ENCODE measurements around the gene BOD1L1. TPM values are rescaled to one million over a fixed set of nuclear protein-coding genes. Genes with fewer than 3 reads are reported as not detected.

Gene BOD1L1
- total RNA-seq (2021; fragmentation: NEBNext Ultra II Directional; extraction: Animal tissue kit (Norgen Biotek cat#: 25700)) (34.9 and 39.3 TPM in 2 replicates), polyA plus RNA-seq (2011; rRNA removed) (4.3 and 6.8 TPM in 2 replicates), polyA minus RNA-seq (2011; rRNA and poly(A)+ RNA removed) (27.2 and 30.9 TPM in 2 replicates)
- polyA plus RNA-seq (2011; cell fraction: cytosol; rRNA removed): 11.0 TPM
- polyA plus RNA-seq (2011; cell fraction: nucleus; rRNA removed): 24.5 TPM
- 20.5 to 32.8 TPM (median 22.9 TPM) in 4 replicates for polyA plus RNA-seq (2012, experiment 1 of 2)
- 1.3 TPM for polyA plus RNA-seq (2012, experiment 2 of 2)
- polyA plus RNA-seq (2013, experiment 1 of 2): 40.1 TPM
- polyA plus RNA-seq (2013, experiment 2 of 2): 33.4 TPM
- polyA minus RNA-seq (2011; cell fraction: cytosol; rRNA and poly(A)+ RNA removed): 16.7 TPM
- polyA minus RNA-seq (2011; cell fraction: nucleus; rRNA and poly(A)+ RNA removed): 77.9 TPM
- long read RNA-seq, experiment 1, partial matches to known transcripts: 5 of 16 reads
- long read RNA-seq, experiment 1, other reads (novel, unspliced or antisense): 8 of 16 reads
- long read RNA-seq, experiment 2, partial matches to known transcripts: 6 of 6 reads
- long read RNA-seq, experiment 2, other reads (novel, unspliced or antisense): 0 of 6 reads

DNA sequence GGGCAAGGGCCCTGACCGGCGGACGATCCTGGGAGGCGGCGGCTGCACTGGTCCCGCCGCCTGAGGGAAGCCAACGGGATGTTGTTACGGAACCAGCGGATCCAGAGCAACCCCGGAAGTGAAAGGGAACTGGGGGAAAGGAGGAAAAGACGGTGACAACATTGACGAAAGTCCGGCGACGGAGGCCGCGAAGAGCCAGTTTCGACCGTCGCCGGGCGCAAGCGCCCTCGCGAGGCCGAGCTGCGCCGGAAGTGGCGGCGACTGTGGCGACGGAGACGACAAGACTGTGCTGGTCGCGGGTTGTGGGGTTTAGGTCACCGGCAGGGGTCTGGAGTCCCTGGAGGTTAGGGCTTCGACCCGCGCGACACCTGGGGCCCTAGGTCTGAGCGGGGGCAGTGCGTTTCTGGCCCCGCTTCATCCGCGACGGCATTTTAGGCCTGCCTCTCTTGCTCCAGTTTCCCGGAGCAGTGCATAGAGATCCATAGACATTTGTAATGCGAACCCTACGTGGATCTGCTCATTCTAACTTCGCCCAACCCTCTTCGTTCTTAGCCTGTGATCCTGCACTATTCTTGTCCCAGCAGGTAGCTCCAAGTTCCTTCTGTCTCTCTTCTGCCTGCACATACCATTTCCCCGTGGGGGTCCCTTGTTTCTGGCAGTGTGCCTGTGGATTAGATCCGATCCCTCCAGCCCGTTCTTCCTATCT is at the start of gene BOD1L1:
Gene BOD1L1 (minus strand): TSS at position 120 of the 706 bp plus-strand sequence. CDS start 138 bp downstream, outside the sequence.
- Histone ChIP-seq H3K79me1 (ENCODE audit: low read depth, low read length) (peaks cover 9% of the 10 kb centered on the region), H3K18ac (ENCODE audit: extremely low read depth, low read length) (peak within 1 kb of the TSS; percentile 78), H2BK15ac (ENCODE audit: low read length) (no peak within 1 kb of the TSS), H4K8ac (ENCODE audit: extremely low read depth, insufficient read depth, low read length) (peak within 1 kb of the TSS; percentile 92; the same call in 1 of the 2 replicates), H4K20me1 (replicated peaks in 1 of 2; ENCODE audit: control insufficient read depth in 1 of 2, insufficient read depth in 2 of 2, low read length in 2 of 2) (peaks cover 1 to 7% of the 10 kb centered on the region in 2 experiments), H3K4me1 (replicated peaks in 1 of 4; ENCODE audit: control insufficient read depth in 3 of 4, insufficient read depth in 4 of 4, low read length in 3 of 4) (peaks cover 0 to 4% (median 3%) of the 10 kb centered on the region in 4 experiments; a peak in 3 of 7 replicates), H3K9ac (replicated peaks in 1 of 4; ENCODE audit: extremely low read depth in 1 of 4, low read depth in 3 of 4, low read length in 3 of 4) (peak within 1 kb of the TSS; percentile 83 to 91 (median 88)), H3K4me3 (ENCODE audit: extremely low read depth in 1 of 4, insufficient read depth in 2 of 4, low read depth in 3 of 4, low read length in 4 of 4) (peak within 1 kb of the TSS; percentile 81 to 96 (median 94)), H3K79me2 (ENCODE audit: control insufficient read depth in 1 of 2, insufficient read depth in 2 of 2, low read length in 2 of 2) (peaks cover 15 to 37% of the 10 kb centered on the region in 2 experiments), H3K4me2 (ENCODE audit: insufficient read depth in 1 of 2, low read depth in 2 of 2, low read length in 2 of 2) (peak within 1 kb of the TSS; percentile 82 to 100), H2AFZ (ENCODE audit: low read length) (peak within 1 kb of the TSS; percentile 93), H3K14ac (ENCODE audit: insufficient read length) (no peak within 1 kb of the TSS), H2AK5ac (ENCODE audit: low read depth, low read length) (no peak within 1 kb of the TSS), H3K27ac (ENCODE audit: low read depth, low read length) (peak within 1 kb of the TSS; percentile 73), H3K4ac (replicated peaks; ENCODE audit: insufficient read length, low read depth, low read length) (no peak within 1 kb of the TSS), H2BK5ac (ENCODE audit: low read depth, low read length) (peak within 1 kb of the TSS; percentile 57), H3K56ac (replicated peaks; ENCODE audit: insufficient read length, low read depth, low read length) (peak within 1 kb of the TSS; percentile 24), H2BK12ac (ENCODE audit: low read depth, low read length) (no peak within 1 kb of the TSS), H4K91ac (replicated peaks; ENCODE audit: insufficient read length, low read length) (peak within 1 kb of the TSS; percentile 68), H4K5ac (ENCODE audit: insufficient read length, low read depth, low read length) (peak within 1 kb of the TSS; percentile 91), H3K9me3 (ENCODE audit: insufficient read depth in 2 of 2, low read depth in 1 of 2, low read length in 1 of 2) (no peaks in the 10 kb centered on the region), H3K23me2 (ENCODE audit: low read depth, low read length) (peaks cover 9% of the 10 kb centered on the region), H3K23ac (ENCODE audit: insufficient read length) (no peak within 1 kb of the TSS), H2BK120ac (replicated peaks; ENCODE audit: low read depth, low read length) (no peak within 1 kb of the TSS), H2BK20ac (ENCODE audit: low read length) (no peak within 1 kb of the TSS), H3K36me3 (ENCODE audit: control insufficient read depth in 2 of 4, insufficient read depth in 4 of 4, low read length in 3 of 4) (no peaks in the 10 kb centered on the region), H3K27me3 (replicated peaks in 1 of 4; ENCODE audit: control insufficient read depth in 3 of 4, extremely low read depth in 1 of 4, insufficient read depth in 3 of 4, low read length in 3 of 4) (no peaks in the 10 kb centered on the region)
- WGBS, 2 experiments (ENCODE audit: extremely low coverage in 1 of 2, insufficient coverage in 1 of 2, insufficient read length in 1 of 2, insufficient replicate concordance in 2 of 2, low coverage in 1 of 2, low lambda C conversion rate in 2 of 2, missing lambda C conversion rate in 1 of 2): 3% methylated on average over 27 of the region's 55 CpGs; no CpG with 5 or more reads in 1 of the 2 experiments
- ChIA-PET CTCF (ENCODE audit: partially characterized antibody) (interaction anchor here (1.0 to 3.2 kb wide), 7 partner anchors 10 to 231 kb away, joined by 3 to 20 read pairs (median 5); no protein-coding TSS in a partner anchor), POLR2A (ENCODE audit: partially characterized antibody) (interaction anchor here (0.7 to 2.7 kb wide), 5 partner anchors 13 to 26 kb away, joined by 3 to 18 read pairs (median 3); no protein-coding TSS in a partner anchor)
- FAIRE-seq (no peak), DNase-seq (ENCODE audit: low read depth in 1 of 2, low spot score in 2 of 2) (peak; percentile 81 to 89)
- no peak; the same call in 1 of the 2 replicates for TF ChIP-seq GTF2F1 (IDR thresholded peaks at IDR 0.05; ENCODE audit: borderline replicate concordance, low read depth, low read length)
- peak; percentile 92 for TF ChIP-seq GABPA (IDR thresholded peaks at IDR 0.05; ENCODE audit: borderline replicate concordance, insufficient read depth, low read length)
- TF ChIP-seq, protein P1, sequence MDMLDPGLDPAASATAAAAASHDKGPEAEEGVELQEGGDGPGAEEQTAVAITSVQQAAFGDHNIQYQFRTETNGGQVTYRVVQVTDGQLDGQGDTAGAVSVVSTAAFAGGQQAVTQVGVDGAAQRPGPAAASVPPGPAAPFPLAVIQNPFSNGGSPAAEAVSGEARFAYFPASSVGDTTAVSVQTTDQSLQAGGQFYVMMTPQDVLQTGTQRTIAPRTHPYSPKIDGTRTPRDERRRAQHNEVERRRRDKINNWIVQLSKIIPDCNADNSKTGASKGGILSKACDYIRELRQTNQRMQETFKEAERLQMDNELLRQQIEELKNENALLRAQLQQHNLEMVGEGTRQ (IDR thresholded peaks at IDR 0.05; ENCODE audit: low read length): no peak
- no peak for TF ChIP-seq TAF7 (optimal IDR thresholded peaks at IDR 0.05; ENCODE audit: borderline replicate concordance, low read depth, low read length)
- TF ChIP-seq CHD2 (IDR thresholded peaks at IDR 0.05; ENCODE audit: low read length): peak; percentile 83
- TF ChIP-seq YY1 (IDR thresholded peaks at IDR 0.05; ENCODE audit: low read depth, low read length): peak; percentile 68
- TF ChIP-seq SIN3A (conservative IDR thresholded peaks at IDR 0.05 in 1 of 2, IDR thresholded peaks at IDR 0.05 in 1 of 2; ENCODE audit: low read depth in 1 of 2, low read length in 2 of 2): peak; percentile 74 to 92; a peak in 2 of 4 replicates
- TF ChIP-seq CREB1 (IDR thresholded peaks at IDR 0.05): peak; percentile 94

Measured in H1 (cell line).